ENCODE data around the gene CYB561D2. TPM values are rescaled to one million over a fixed set of nuclear protein-coding genes. Genes with fewer than 3 reads are reported as not detected.

Gene CYB561D2
- polyA plus RNA-seq, 1 donor from 2014 or later, result 21.2 TPM

DNA sequence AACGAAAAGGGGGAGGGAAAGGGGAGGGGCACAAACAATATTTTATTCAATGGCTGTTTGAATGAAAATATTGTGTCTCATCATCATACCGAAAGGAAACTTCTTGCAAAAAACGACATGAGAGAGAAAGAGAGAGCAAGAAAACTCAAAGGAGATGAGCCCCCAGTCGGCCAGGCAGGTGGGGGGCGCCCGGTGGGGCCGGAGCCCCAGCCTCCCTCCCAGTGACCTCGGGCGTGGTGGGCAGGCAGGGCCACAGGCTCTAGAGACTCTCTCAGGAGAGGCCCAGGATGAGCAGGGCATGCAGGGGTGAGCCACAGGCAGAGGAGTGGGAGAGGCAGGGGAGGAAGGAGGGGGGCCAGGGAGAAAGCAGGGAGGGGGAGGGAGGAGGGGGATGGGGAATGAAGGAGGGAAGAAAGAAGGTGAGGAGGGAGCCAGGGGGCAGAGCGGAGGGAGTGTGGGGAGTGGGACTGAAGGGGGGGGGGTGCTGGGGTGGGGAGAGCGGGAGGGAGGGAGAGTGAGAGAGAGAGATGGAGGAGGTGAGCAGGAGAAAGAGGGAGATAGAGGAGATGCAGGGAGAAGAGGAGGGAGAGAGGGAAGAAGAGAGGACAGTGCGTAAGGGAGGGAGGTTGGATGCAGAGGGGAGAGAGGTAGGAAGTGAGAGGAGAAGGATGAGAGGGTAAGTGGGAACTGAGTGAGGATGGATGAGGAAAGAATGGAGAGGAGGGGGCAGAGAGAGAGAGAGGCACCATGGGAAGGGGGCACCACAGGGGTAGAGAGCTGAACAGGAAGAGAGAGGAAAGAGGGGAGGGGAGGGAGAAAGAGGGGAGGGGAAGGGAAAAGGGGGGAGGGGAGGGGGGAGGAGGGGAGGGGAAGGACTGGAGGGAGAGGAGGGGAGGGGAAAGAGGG lies 22.7 kb downstream of the CYB561D2 start:
- Histone ChIP-seq H2AFZ (ENCODE audit: low read depth, low read length) (no peak overlapping the region), H3K79me2 (replicated peaks; ENCODE audit: insufficient read depth, low read length) (no peaks in the 10 kb centered on the region), H4K20me1 (ENCODE audit: insufficient read depth) (no peaks in the 10 kb centered on the region), H3K4me2 (ENCODE audit: low read length) (no peak overlapping the region), H3K9me2 (ENCODE audit: insufficient read depth, low read length) (no peaks in the 10 kb centered on the region), H3K27me3 (ENCODE audit: insufficient read depth, low read depth, low read length) (no peaks in the 10 kb centered on the region), H3K9me3 (ENCODE audit: low read length) (no peaks in the 10 kb centered on the region), H3K9ac (ENCODE audit: low read length) (no peak overlapping the region), H3F3A (ENCODE audit: insufficient read depth, low read length, poor library complexity, severe bottlenecking) (no peaks in the 10 kb centered on the region), H3K36me3 (ENCODE audit: insufficient read depth, low read length) (no peaks in the 10 kb centered on the region), H3K4me3 (ENCODE audit: low read length) (no peak overlapping the region), H3K27ac (ENCODE audit: low read length) (no peak overlapping the region)
- TF ChIP-seq MXI1 (conservative IDR thresholded peaks at IDR 0.05; ENCODE audit: poor library complexity, severe bottlenecking), result no peak
- no peak for TF ChIP-seq CTCF (IDR thresholded peaks at IDR 0.05; ENCODE audit: poor library complexity, severe bottlenecking)

- H3K4me2 ChIP-seq (ENCODE audit: low read length), result no peak overlapping the region
- no peaks in the 10 kb centered on the region for H3K9me3 ChIP-seq (ENCODE audit: low read length)
- no peaks in the 10 kb centered on the region for H3F3A ChIP-seq (ENCODE audit: insufficient read depth, low read length, poor library complexity, severe bottlenecking)
- H3K79me2 ChIP-seq (replicated peaks; ENCODE audit: insufficient read depth, low read length), result no peaks in the 10 kb centered on the region
- H3K9ac ChIP-seq (ENCODE audit: low read length), result no peak overlapping the region
- H2AFZ ChIP-seq (ENCODE audit: low read depth, low read length), result no peak overlapping the region
- no peak for TF ChIP-seq MXI1 (conservative IDR thresholded peaks at IDR 0.05; ENCODE audit: poor library complexity, severe bottlenecking)
- no peak for TF ChIP-seq RAD21 (conservative IDR thresholded peaks at IDR 0.05)
- H3K9me2 ChIP-seq (ENCODE audit: insufficient read depth, low read length), result no peaks in the 10 kb centered on the region
- H3K27ac ChIP-seq (ENCODE audit: low read length), result no peak overlapping the region
- H3K27me3 ChIP-seq (ENCODE audit: insufficient read depth, low read depth, low read length), result no peaks in the 10 kb centered on the region
- no peaks in the 10 kb centered on the region for H3K36me3 ChIP-seq (ENCODE audit: insufficient read depth, low read length)
- H4K20me1 ChIP-seq (ENCODE audit: insufficient read depth), result no peaks in the 10 kb centered on the region
- no peak overlapping the region for H3K4me3 ChIP-seq (ENCODE audit: low read length)
Observed at GRCh38 chr3:50374363-50375257, 23.9 kb downstream of the CYB561D2 start.

GRCh38 chr3:50375258-50375931 lies 24.7 kb downstream of the CYB561D2 start:
- Histone ChIP-seq H4K20me1 (ENCODE audit: insufficient read depth) (no peaks in the 10 kb centered on the region), H3F3A (ENCODE audit: insufficient read depth, low read length, poor library complexity, severe bottlenecking) (no peaks in the 10 kb centered on the region), H3K79me2 (replicated peaks; ENCODE audit: insufficient read depth, low read length) (no peaks in the 10 kb centered on the region), H2AFZ (ENCODE audit: low read depth, low read length) (no peak overlapping the region), H3K27me3 (ENCODE audit: insufficient read depth, low read depth, low read length) (no peaks in the 10 kb centered on the region), H3K27ac (ENCODE audit: low read length) (no peak overlapping the region), H3K9me2 (ENCODE audit: insufficient read depth, low read length) (no peaks in the 10 kb centered on the region), H3K4me2 (ENCODE audit: low read length) (no peak overlapping the region), H3K36me3 (ENCODE audit: insufficient read depth, low read length) (no peaks in the 10 kb centered on the region), H3K9me3 (ENCODE audit: low read length) (no peaks in the 10 kb centered on the region), H3K4me3 (ENCODE audit: low read length) (no peak overlapping the region), H3K9ac (ENCODE audit: low read length) (no peak overlapping the region)
- TF ChIP-seq, protein P1, sequence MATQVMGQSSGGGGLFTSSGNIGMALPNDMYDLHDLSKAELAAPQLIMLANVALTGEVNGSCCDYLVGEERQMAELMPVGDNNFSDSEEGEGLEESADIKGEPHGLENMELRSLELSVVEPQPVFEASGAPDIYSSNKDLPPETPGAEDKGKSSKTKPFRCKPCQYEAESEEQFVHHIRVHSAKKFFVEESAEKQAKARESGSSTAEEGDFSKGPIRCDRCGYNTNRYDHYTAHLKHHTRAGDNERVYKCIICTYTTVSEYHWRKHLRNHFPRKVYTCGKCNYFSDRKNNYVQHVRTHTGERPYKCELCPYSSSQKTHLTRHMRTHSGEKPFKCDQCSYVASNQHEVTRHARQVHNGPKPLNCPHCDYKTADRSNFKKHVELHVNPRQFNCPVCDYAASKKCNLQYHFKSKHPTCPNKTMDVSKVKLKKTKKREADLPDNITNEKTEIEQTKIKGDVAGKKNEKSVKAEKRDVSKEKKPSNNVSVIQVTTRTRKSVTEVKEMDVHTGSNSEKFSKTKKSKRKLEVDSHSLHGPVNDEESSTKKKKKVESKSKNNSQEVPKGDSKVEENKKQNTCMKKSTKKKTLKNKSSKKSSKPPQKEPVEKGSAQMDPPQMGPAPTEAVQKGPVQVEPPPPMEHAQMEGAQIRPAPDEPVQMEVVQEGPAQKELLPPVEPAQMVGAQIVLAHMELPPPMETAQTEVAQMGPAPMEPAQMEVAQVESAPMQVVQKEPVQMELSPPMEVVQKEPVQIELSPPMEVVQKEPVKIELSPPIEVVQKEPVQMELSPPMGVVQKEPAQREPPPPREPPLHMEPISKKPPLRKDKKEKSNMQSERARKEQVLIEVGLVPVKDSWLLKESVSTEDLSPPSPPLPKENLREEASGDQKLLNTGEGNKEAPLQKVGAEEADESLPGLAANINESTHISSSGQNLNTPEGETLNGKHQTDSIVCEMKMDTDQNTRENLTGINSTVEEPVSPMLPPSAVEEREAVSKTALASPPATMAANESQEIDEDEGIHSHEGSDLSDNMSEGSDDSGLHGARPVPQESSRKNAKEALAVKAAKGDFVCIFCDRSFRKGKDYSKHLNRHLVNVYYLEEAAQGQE (IDR thresholded peaks at IDR 0.05; ENCODE audit: borderline replicate concordance), result no peak
- TF ChIP-seq CTCF (IDR thresholded peaks at IDR 0.05; ENCODE audit: poor library complexity, severe bottlenecking) (no peak), TAF1 (IDR thresholded peaks at IDR 0.05; ENCODE audit: low read depth) (no peak), POLR2AphosphoS5 (IDR thresholded peaks at IDR 0.05) (no peak), RAD21 (conservative IDR thresholded peaks at IDR 0.05) (no peak), SMC3 (conservative IDR thresholded peaks at IDR 0.05; ENCODE audit: poor library complexity) (no peak), EP300 (conservative IDR thresholded peaks at IDR 0.05; ENCODE audit: poor library complexity, severe bottlenecking) (no peak), MXI1 (conservative IDR thresholded peaks at IDR 0.05; ENCODE audit: poor library complexity, severe bottlenecking) (no peak), EZH2 (IDR thresholded peaks at IDR 0.05; ENCODE audit: borderline replicate concordance, insufficient read depth, low read length, poor library complexity, severe bottlenecking) (no peak)

Measured in neural cell (in vitro differentiated cells).